Right ventricle myocardium inferior (tissue), 1 donor: ENCODE measurements around the gene RNASE13. TPM values are rescaled to one million over a fixed set of nuclear protein-coding genes. Genes with fewer than 3 reads are reported as not detected.

Experiments
- ATAC-seq: fragments of 200-7000 bp; cut with Tn5 transposase; one replicate; pipeline ENCODE4 v1.9.1; 2020; ENCODE audit warnings: mild to moderate bottlenecking, moderate library complexity
- DNase-seq: peaks from one replicate; pipeline ENCODE4 v3.0.0; 2021; ENCODE audit errors: missing footprints
- intact Hi-C: fragments of 100-400 bp; cut with DNase I; formaldehyde crosslinking; loops from one replicate; pipeline ENCODE4 v1.11.0; 2022
- total RNA-seq: library from RNA; stranded (reverse); fragmentation: NEBNext Ultra II Directional; extraction: Animal tissue kit (Norgen Biotek cat#: 25700); gene quantifications from one replicate; pipeline ENCODE4 v1.2.1, GENCODE V29; 2021
- donor health status: DM: no; HTN: yes; CAD: no; lungs with severe emphysema.

RNASE13 gene
- total RNA-seq, 1 donor from 2014 or later = not detected

DNA sequence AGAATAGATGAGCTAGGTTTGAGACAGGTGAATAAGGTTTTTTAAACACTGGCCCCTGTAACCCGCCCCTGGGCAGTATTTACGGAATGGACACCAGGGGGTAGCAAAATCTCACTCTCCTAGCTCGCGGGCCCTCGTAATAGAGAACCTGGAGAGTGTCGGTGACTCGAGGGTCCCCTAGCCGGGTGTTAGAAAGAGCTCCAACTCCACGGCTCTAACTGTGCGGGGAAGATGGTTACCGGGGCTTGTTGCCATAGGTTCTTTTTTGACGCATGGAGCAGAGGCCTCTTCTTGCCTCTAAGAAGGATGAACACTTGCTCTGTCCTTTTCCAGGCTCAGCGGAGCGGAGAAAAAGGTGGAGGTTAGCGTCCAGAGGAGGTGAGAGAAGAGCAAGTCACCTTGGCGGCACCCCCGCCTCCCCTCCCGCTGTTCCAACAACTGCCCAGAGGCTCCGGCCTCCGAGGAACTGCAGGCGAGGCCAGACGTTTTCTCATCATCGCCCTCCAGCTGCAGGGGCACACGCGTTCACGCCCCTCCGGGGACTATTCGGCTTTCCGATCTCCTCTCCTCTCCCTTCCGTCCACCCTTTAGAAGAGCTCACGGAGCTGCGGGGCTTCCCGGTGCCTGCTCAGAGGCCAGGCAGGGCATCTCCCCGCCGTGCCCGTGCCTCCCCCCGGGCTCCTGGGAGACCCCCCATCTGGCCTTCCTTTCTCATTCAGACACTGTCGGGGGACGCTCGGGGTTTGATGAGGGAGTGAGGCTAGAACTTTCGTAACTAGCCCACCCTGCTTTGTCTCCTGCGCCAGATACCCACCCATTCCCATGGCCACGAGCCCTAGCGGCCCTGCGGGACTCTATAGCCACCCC is 34.1 kb upstream of the RNASE13 start:
- intact Hi-C loops = loop anchor here (1.0 kb wide), 1 partner anchor 39 kb away; no protein-coding TSS in a partner anchor
- ATAC-seq (peak; percentile 46), DNase-seq (peak; percentile 76)

- no peak for ATAC-seq
- intact Hi-C loops = no loop called here
- no peak for DNase-seq
These were observed 32.4 kb upstream of the RNASE13 start for GRCh38 chr14:21066882-21067502.

DNA sequence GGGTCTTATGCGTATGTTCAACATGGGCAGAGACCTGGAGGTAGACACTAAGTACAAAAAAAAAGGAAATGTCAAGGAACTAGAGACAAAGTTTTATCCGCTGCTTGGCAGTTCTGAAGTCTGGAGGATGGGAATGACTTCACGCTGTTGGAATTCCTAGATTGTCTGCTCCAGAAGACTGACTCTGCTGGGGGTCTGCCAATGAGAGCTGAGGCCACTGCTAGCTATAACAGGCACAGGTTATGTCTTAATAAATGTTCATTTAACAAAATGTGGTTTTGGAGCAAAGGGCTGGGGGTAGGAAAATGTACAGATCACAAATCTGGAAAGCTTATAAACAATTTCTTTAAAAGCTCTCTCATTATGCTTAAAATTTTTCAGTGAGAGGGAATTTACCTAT is 28.9 kb upstream of the RNASE13 start:
- ATAC-seq = no peak
- DNase-seq = no peak
- intact Hi-C loops = no loop called here

- DNase-seq (no peak), ATAC-seq (no peak)
- intact Hi-C loops = no loop called here
These were observed 26.7 kb upstream of the RNASE13 start for GRCh38 chr14:21061347-21061668.

- intact Hi-C loops = no loop called here
- DNase-seq (no peak), ATAC-seq (no peak)
These were observed 26.2 kb upstream of the RNASE13 start for GRCh38 chr14:21060614-21061346.

GRCh38 chr14:21059842-21060613 is 25.4 kb upstream of the RNASE13 start:
- intact Hi-C loops = no loop called here
- ATAC-seq = no peak
- DNase-seq = no peak

DNA sequence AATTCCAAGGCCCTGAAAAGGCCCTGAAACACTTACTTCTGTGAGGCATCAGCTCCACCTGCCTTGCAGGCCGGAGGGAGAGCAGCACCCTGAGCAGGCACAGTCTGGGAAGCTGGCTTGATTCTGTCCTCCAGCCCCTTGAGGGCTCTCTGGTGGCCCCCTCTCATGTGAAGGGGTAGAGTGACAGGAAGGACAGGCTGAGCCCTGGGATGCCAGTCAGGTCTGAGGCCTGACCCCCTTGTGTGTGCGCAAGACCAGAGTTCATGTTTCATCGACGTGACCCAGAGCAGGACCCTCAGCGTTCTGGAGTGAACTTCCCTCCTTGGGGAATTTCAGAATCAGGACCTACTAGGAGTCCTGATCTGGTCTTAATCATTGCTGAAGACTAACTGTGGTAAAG is 24.3 kb upstream of the RNASE13 start:
- intact Hi-C loops = no loop called here
- ATAC-seq (no peak), DNase-seq (no peak)

DNA sequence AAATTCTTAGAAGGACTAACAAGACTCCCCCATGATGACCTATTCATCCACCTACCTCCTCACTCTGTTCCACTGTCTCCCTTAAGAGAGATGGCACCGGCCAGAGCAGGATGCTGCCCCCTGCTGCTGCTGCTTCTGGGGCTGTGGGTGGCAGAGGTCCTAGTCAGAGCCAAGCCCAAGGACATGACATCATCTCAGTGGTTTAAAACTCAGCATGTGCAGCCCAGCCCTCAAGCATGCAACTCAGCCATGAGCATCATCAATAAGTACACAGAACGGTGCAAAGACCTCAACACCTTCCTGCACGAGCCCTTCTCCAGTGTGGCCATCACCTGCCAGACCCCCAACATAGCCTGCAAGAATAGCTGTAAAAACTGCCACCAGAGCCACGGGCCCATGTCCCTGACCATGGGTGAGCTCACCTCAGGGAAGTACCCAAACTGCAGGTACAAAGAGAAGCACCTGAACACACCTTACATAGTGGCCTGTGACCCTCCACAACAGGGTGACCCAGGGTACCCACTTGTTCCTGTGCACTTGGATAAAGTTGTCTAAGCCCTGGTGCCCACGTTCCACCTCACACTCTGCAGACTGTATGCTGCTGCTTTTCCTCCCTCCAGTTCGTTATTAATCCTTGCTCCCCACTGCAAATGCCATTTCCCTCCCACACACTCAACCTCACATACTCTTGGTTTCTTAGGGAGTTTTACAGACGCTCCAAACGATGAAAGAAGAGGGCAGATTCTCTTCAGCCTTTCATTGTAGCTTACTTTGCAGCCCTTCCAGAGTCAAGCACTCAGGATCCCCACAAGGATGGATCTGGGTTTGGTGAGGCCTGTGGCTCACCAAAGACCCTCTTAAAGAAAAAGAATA is 23.4 kb upstream of the RNASE13 start, which contains the start of gene RNASE8:
Gene RNASE8 (plus strand): TSS at position 20 of the 873 bp plus-strand sequence. CDS start 71 bp downstream, at position 91.
- intact Hi-C loops = no loop called here

DNA sequence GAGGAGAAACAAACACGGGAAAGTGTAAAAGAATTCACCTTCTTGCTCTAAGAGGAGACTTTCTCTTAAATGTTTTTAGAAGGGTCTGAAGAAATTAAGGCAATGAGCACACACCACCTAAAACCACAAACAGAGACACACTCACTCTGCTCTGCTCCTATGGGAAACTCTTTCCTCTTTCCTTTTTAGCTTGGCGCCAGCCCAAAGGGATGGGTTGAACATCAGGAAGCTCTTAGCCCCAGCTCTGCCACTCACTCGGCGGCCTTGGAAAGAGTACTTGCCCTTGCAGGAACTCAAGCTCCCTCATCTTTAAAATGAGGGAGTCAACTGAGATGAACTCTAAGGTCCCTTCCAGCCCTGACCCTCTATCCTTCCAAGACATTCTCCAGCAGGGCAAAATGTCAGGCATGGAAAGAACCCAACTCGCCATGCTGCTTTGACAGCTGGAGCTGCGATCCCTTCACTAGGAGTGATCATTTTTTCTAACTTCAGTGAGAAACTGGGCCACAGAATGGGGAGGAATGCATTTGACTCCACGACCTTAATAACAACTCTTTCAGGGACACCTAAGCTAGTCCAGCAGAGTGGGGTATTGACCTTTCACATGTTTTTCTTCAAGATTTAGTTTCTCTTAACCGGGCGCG is 22.0 kb upstream of the RNASE13 start:
- no peak for ATAC-seq
- intact Hi-C loops = no loop called here

More for the DNA sequence above, 23.4 kb upstream of the RNASE13 start, which contains the start of gene RNASE8:
- ATAC-seq (no peak), DNase-seq (no peak)

DNA sequence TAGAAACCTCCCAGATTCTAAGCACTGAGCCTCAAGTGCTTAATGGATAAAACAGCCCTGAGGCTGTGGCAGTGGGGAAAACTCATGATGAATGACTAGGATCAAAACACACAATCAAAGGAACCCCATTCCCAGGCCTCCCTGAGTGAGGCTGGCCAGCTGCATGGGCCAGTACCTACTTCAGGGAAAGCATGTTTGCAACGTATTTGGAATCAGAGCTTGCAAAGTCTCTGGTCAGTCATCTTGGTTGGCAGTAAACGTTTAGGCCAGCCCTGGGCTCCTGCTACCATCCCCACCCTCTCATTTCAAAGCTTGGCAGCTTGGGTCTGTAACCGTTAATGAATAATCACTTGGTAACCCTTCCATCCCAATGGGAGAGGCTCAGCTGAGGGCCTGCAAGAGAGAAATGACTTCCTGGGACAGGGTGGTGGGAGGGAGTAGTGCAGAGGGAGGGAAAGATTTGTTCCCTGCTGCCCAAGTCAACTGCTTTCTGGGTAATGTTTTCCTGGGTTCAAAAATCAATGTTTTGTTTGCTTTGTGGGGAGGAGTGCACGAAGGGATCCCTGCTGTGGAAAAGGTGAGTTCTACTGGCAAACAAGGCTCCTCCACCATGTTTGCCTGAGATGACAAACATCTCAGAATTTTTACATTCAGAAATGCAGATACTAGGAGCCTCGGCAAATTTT is 21.0 kb upstream of the RNASE13 start:
- intact Hi-C loops = no loop called here
- DNase-seq (no peak), ATAC-seq (no peak)

More for the DNA sequence above, 22.0 kb upstream of the RNASE13 start:
- DNase-seq = no peak

GRCh38 chr14:21054768-21055145 is 20.1 kb upstream of the RNASE13 start:
- intact Hi-C loops = no loop called here
- DNase-seq = no peak
- ATAC-seq = no peak

- intact Hi-C loops = no loop called here
- no peak for DNase-seq
- no peak for ATAC-seq
These were observed 19.6 kb upstream of the RNASE13 start for GRCh38 chr14:21054123-21054767.

GRCh38 chr14:21053184-21054122 is 18.8 kb upstream of the RNASE13 start:
- intact Hi-C loops = no loop called here
- no peak for DNase-seq

GRCh38 chr14:21050597-21050996 is 16.0 kb upstream of the RNASE13 start:
- intact Hi-C loops = no loop called here
- no peak for ATAC-seq
- no peak for DNase-seq

More at GRCh38 chr14:21053184-21054122, 18.8 kb upstream of the RNASE13 start:
- no peak for ATAC-seq

DNA sequence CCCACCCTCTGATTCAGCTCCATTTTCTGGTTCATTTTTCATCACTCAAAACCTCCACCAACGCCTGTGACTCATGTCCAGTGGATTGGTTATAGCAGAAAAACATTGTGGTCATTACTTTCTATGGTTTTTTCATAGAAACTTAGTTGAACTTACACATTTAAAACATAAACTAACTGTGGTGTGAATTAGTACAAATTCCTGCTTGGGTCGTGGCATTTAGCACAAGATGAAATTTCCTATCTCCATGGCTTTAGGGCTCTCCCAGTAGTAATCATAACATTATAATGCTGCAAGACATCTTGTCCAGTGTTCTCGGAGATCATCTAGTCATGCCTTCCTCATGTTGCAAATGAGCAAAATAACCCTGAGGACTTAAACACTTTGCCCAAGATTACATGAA is 14.7 kb upstream of the RNASE13 start:
- intact Hi-C loops = no loop called here
- DNase-seq (no peak), ATAC-seq (no peak)
